ENCODE measurements around the gene NEIL3. TPM values are rescaled to one million over a fixed set of nuclear protein-coding genes. Genes with fewer than 3 reads are reported as not detected.

Gene NEIL3
- total and polyA plus RNA-seq, 2 donors (not counting 1 experiment from before 2014, with no cell fraction given): 0.15 TPM; not detected in 1

- Histone ChIP-seq H3K9ac (ENCODE audit: low read length) (peak overlapping the region; percentile 20), H3K4me1 (ENCODE audit: control insufficient read depth in 2 of 2, insufficient read depth in 2 of 2, low read length in 2 of 2) (peaks cover 0 to 5% of the 10 kb centered on the region in 2 donors), H3K27ac (ENCODE audit: low read length in 2 of 2) (no peak overlapping the region), H3K27me3 (replicated peaks in 1 of 4; ENCODE audit: control extremely low read depth in 1 of 4, control insufficient read depth in 3 of 4, insufficient read depth in 4 of 4, low read length in 3 of 4) (no peaks in the 10 kb centered on the region), H3K79me2 (ENCODE audit: control insufficient read depth, insufficient read depth, low read length) (no peaks in the 10 kb centered on the region), H2AFZ (ENCODE audit: insufficient read depth, low read depth, low read length, poor library complexity, severe bottlenecking) (peak overlapping the region; percentile 31), H4K20me1 (ENCODE audit: control insufficient read depth, insufficient read depth, low read length, poor library complexity, severe bottlenecking) (no peaks in the 10 kb centered on the region), H3K4me2 (replicated peaks; ENCODE audit: low read depth, low read length, poor library complexity, severe bottlenecking) (peak overlapping the region; percentile 52), H3K36me3 (replicated peaks in 1 of 2; ENCODE audit: control extremely low read depth in 1 of 2, control insufficient read depth in 1 of 2, extremely low read depth in 1 of 2, insufficient read depth in 2 of 2, low read length in 1 of 2) (no peaks in the 10 kb centered on the region), H3K4me3 (ENCODE audit: control extremely low read depth in 1 of 5, extremely low read depth in 1 of 5, insufficient read depth in 1 of 5, low read depth in 2 of 5, low read length in 4 of 5) (peak overlapping the region in 2 of 5 experiments; percentile 9 to 26), H3K9me3 (ENCODE audit: control extremely low read depth in 1 of 3, control insufficient read depth in 2 of 3, insufficient read depth in 1 of 3, low read length in 2 of 3) (no peaks in the 10 kb centered on the region)
- Mint-ChIP-seq H3K4me1 (peaks cover 11% of the 10 kb centered on the region), H3K9me3 (ENCODE audit: insufficient read depth) (no peaks in the 10 kb centered on the region), H3K27me3 (no peaks in the 10 kb centered on the region), H3K4me3 (peak overlapping the region; percentile 42), H3K27ac (no peak overlapping the region)
- CTCF ChIA-PET: no interaction called here
- intact Hi-C loops (cut with micrococcal nuclease): no loop called here
- no peak for DNase-seq
- TF ChIP-seq EZH2 (IDR thresholded peaks at IDR 0.05; ENCODE audit: borderline replicate concordance, insufficient read depth, low read depth, low read length, poor library complexity, severe bottlenecking) (no peak), CTCF (IDR thresholded peaks at IDR 0.05) (no peak)
- WGBS (ENCODE audit: insufficient coverage): no CpG with 5 or more reads among the region's 4 CpGs
- POLR2A ChIA-PET: no interaction called here
- ATAC-seq (ENCODE audit: low read depth): no peak
Measured at GRCh38 chr4:177315767-177316464, 6.2 kb downstream of the NEIL3 start.

- no peak overlapping the region for H3K27ac Mint-ChIP-seq
- no peak overlapping the region for H3K27ac ChIP-seq (ENCODE audit: low read length in 2 of 2)
- no peaks in the 10 kb centered on the region for H3K9me3 Mint-ChIP-seq (ENCODE audit: insufficient read depth)
- ChIA-PET POLR2A (no interaction called here), CTCF (no interaction called here)
- no peaks in the 10 kb centered on the region for H3K9me3 ChIP-seq (ENCODE audit: control extremely low read depth in 1 of 3, control insufficient read depth in 2 of 3, insufficient read depth in 1 of 3, low read length in 2 of 3)
- no peaks in the 10 kb centered on the region for H3K36me3 ChIP-seq (replicated peaks in 1 of 2; ENCODE audit: control extremely low read depth in 1 of 2, control insufficient read depth in 1 of 2, extremely low read depth in 1 of 2, insufficient read depth in 2 of 2, low read length in 1 of 2)
- H3K4me1 ChIP-seq (ENCODE audit: control insufficient read depth in 2 of 2, insufficient read depth in 2 of 2, low read length in 2 of 2): peaks cover 0 to 5% of the 10 kb centered on the region in 2 donors
- H3K27me3 ChIP-seq (replicated peaks in 1 of 4; ENCODE audit: control extremely low read depth in 1 of 4, control insufficient read depth in 3 of 4, insufficient read depth in 4 of 4, low read length in 3 of 4): no peaks in the 10 kb centered on the region
- ATAC-seq (ENCODE audit: low read depth) (no peak), DNase-seq (no peak)
- H4K20me1 ChIP-seq (ENCODE audit: control insufficient read depth, insufficient read depth, low read length, poor library complexity, severe bottlenecking): no peaks in the 10 kb centered on the region
- no peaks in the 10 kb centered on the region for H3K27me3 Mint-ChIP-seq
- H3K4me3 ChIP-seq (ENCODE audit: control extremely low read depth in 1 of 5, extremely low read depth in 1 of 5, insufficient read depth in 1 of 5, low read depth in 2 of 5, low read length in 4 of 5): no peak overlapping the region
- H3K79me2 ChIP-seq (ENCODE audit: control insufficient read depth, insufficient read depth, low read length): no peaks in the 10 kb centered on the region
- H3K9ac ChIP-seq (ENCODE audit: low read length): no peak overlapping the region
- H2AFZ ChIP-seq (ENCODE audit: insufficient read depth, low read depth, low read length, poor library complexity, severe bottlenecking): no peak overlapping the region
- intact Hi-C loops (cut with micrococcal nuclease): no loop called here
- H3K4me3 Mint-ChIP-seq: no peak overlapping the region
- TF ChIP-seq EZH2 (IDR thresholded peaks at IDR 0.05; ENCODE audit: borderline replicate concordance, insufficient read depth, low read depth, low read length, poor library complexity, severe bottlenecking): no peak
- no peak for TF ChIP-seq CTCF (IDR thresholded peaks at IDR 0.05)
- 100% methylated on average over 2 of the region's 5 CpGs for WGBS (ENCODE audit: insufficient coverage)
- H3K4me2 ChIP-seq (replicated peaks; ENCODE audit: low read depth, low read length, poor library complexity, severe bottlenecking): no peak overlapping the region
- H3K4me1 Mint-ChIP-seq: peaks cover 14% of the 10 kb centered on the region
Measured at GRCh38 chr4:177320721-177321120, 11.0 kb downstream of the NEIL3 start.
